Sigmoid colon (tissue), 4 donors: Measurements from ENCODE around the gene CPZ.

Experiments used
- EP300 ChIP-seq, 4 donors: sonication (generic); formaldehyde crosslinking; IDR thresholded peaks; one replicate each; pipeline ENCODE4 v1.6.1; 2017; ENCODE audit warnings: antibody characterized with exemption in 4 of 4
- POLR2AphosphoS5 ChIP-seq, 4 donors: sonication (generic); formaldehyde crosslinking; IDR thresholded peaks; one replicate each; pipeline ENCODE4 v1.6.1; 2017; ENCODE audit warnings: antibody characterized with exemption in 4 of 4
- TF ChIP-seq, protein P1 (sequence below), 4 experiments: fragments of 450-650 bp in 3 of 4; fragments of 200-600 bp in 1 of 4; IDR thresholded peaks; one replicate each; pipeline ENCODE4 v1.5.1; 2016 to 2019; ENCODE audit warnings: antibody characterized with exemption in 4 of 4, mild to moderate bottlenecking in 3 of 4, moderate library complexity in 2 of 4

DNA sequence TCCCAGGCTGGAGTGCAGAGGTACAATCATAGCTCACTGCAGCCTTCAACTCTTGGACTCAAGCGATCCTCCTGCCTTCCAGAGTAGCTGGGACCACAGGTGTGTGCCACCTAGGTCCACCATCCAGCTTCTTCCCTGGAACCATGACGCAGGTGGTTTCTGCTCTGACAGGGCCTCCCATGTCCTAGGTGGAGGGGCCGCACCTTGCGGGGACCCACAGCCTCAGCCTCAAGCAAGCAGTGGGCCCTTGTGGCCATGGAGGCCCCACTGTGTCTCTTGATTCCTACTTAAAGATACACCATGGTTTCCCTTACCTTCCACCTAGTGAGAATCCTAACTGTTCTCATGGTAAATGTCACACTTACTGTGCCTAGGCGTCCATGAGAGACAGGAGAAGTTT is 19.3 kb upstream of the CPZ start:
- TF ChIP-seq, protein P1, sequence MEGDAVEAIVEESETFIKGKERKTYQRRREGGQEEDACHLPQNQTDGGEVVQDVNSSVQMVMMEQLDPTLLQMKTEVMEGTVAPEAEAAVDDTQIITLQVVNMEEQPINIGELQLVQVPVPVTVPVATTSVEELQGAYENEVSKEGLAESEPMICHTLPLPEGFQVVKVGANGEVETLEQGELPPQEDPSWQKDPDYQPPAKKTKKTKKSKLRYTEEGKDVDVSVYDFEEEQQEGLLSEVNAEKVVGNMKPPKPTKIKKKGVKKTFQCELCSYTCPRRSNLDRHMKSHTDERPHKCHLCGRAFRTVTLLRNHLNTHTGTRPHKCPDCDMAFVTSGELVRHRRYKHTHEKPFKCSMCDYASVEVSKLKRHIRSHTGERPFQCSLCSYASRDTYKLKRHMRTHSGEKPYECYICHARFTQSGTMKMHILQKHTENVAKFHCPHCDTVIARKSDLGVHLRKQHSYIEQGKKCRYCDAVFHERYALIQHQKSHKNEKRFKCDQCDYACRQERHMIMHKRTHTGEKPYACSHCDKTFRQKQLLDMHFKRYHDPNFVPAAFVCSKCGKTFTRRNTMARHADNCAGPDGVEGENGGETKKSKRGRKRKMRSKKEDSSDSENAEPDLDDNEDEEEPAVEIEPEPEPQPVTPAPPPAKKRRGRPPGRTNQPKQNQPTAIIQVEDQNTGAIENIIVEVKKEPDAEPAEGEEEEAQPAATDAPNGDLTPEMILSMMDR (IDR thresholded peaks at IDR 0.05): no peak
- TF ChIP-seq POLR2AphosphoS5 (IDR thresholded peaks at IDR 0.05): no peak
- no peak for TF ChIP-seq EP300 (IDR thresholded peaks at IDR 0.05)
